Right lobe of liver (tissue), 4 donors: Measurements from ENCODE around the gene CCDC33.

Experiments
- CTCF ChIP-seq, 4 donors: fragments of 200-600 bp in 3 of 4; fragments of 450-650 bp in 1 of 4; IDR thresholded peaks; one replicate each; pipeline versions ENCODE4 v1.5.1 to v1.8.0; 2016 to 2022; ENCODE audit warnings: antibody characterized with exemption in 4 of 4, mild to moderate bottlenecking in 2 of 4
- POLR2A ChIP-seq: fragments of 450-650 bp; IDR thresholded peaks from one replicate; pipeline ENCODE4 v1.6.1; 2017; ENCODE audit warnings: antibody characterized with exemption, mild to moderate bottlenecking
- donor health status: DM: no; HTN: no; CAD: no.
- donor health status: DM: no; HTN: no; CAD: no.
- donor health status: DM: no; HTN: yes; CAD: no.

GRCh38 chr15:74193299-74193718 is 42.8 kb upstream of the CCDC33 start:
- TF ChIP-seq POLR2A: no peak
- TF ChIP-seq CTCF (IDR thresholded peaks at IDR 0.05): no peak
